Measurements from ENCODE around the gene MYH8. TPM values are rescaled to one million over a fixed set of nuclear protein-coding genes. Genes with fewer than 3 reads are reported as not detected.

MYH8 gene
- total RNA-seq, 1 experiment from 2014 or later, result not detected

- Mint-ChIP-seq H3K27me3 (ENCODE audit: low read depth) (no peaks in the 10 kb centered on the region), H3K36me3 (no peaks in the 10 kb centered on the region), H3K27ac (no peak overlapping the region), H3K4me3 (no peak overlapping the region), H3K4me1 (no peaks in the 10 kb centered on the region), H3K9me3 (peaks cover 9% of the 10 kb centered on the region)
- ChIA-PET CTCF (interaction anchor here (0.8 kb wide), 1 partner anchor 158 kb away, joined by 4 read pairs; no protein-coding TSS in a partner anchor), POLR2A (no interaction called here)
- DNase-seq (ENCODE audit: low spot score) (no peak), ATAC-seq (no peak)
- TF ChIP-seq GABPB1 (CRISPR knock-in tag; IDR thresholded peaks at IDR 0.05), result 0 out of 2 replicates have a peak, but pooled peaks have one; percentile 17
- TF ChIP-seq ETV6 (CRISPR knock-in tag; IDR thresholded peaks at IDR 0.05), result no peak
Observed at GRCh38 chr17:10460062-10460461, 38.3 kb upstream of the MYH8 start.

GRCh38 chr17:10458701-10459100 is 37.0 kb upstream of the MYH8 start:
- no peak overlapping the region for H3K27ac Mint-ChIP-seq
- ChIA-PET CTCF (no interaction called here), POLR2A (no interaction called here)
- H3K9me3 Mint-ChIP-seq, result no peaks in the 10 kb centered on the region
- H3K27me3 Mint-ChIP-seq (ENCODE audit: low read depth), result no peaks in the 10 kb centered on the region
- ATAC-seq, result no peak
- no peaks in the 10 kb centered on the region for H3K36me3 Mint-ChIP-seq
- H3K4me1 Mint-ChIP-seq, result no peaks in the 10 kb centered on the region
- no peak overlapping the region for H3K4me3 Mint-ChIP-seq
- no peak for DNase-seq (ENCODE audit: low spot score)
- TF ChIP-seq ELF4 (CRISPR knock-in tag; IDR thresholded peaks at IDR 0.05; ENCODE audit: low read depth) (no peak), ATF3 (CRISPR knock-in tag; conservative IDR thresholded peaks at IDR 0.05) (no peak), OVOL2 (CRISPR knock-in tag; IDR thresholded peaks at IDR 0.05; ENCODE audit: borderline replicate concordance) (no peak), SMAD3 (CRISPR knock-in tag; IDR thresholded peaks at IDR 0.05; ENCODE audit: borderline replicate concordance) (no peak), HMGA2 (CRISPR knock-in tag; IDR thresholded peaks at IDR 0.05) (no peak), AFF4 (CRISPR knock-in tag; IDR thresholded peaks at IDR 0.05; ENCODE audit: borderline replicate concordance) (no peak), NR3C1 (CRISPR knock-in tag; conservative IDR thresholded peaks at IDR 0.05; ENCODE audit: low read depth) (no peak), USF1 (CRISPR knock-in tag; IDR thresholded peaks at IDR 0.05) (no peak)

GRCh38 chr17:10457952-10458351 is 36.2 kb upstream of the MYH8 start:
- Mint-ChIP-seq H3K4me3 (no peak overlapping the region), H3K36me3 (no peaks in the 10 kb centered on the region), H3K4me1 (no peaks in the 10 kb centered on the region), H3K9me3 (no peaks in the 10 kb centered on the region), H3K27me3 (ENCODE audit: low read depth) (no peaks in the 10 kb centered on the region), H3K27ac (no peak overlapping the region)
- ATAC-seq (no peak), DNase-seq (ENCODE audit: low spot score) (no peak)
- CTCF ChIA-PET, result no interaction called here
- POLR2A ChIA-PET, result no interaction called here
- no peak for TF ChIP-seq ZNF423 (CRISPR knock-in tag; IDR thresholded peaks at IDR 0.05)
- TF ChIP-seq ZNF512 (CRISPR knock-in tag; IDR thresholded peaks at IDR 0.05; ENCODE audit: borderline replicate concordance), result no peak
- TF ChIP-seq TCF7 (CRISPR knock-in tag; IDR thresholded peaks at IDR 0.05; ENCODE audit: low read depth), result no peak

Data from WTC11 (cell line).